Prostate gland (tissue), 2 donors: ENCODE data around the gene NPC1L1. TPM values are rescaled to one million over a fixed set of nuclear protein-coding genes. Genes with fewer than 3 reads are reported as not detected.

Source experiments
- DNase-seq: peaks from one replicate; pipeline ENCODE4 v3.0.0-alpha.2; 2019; ENCODE audit warnings: low spot score
- H3K27ac ChIP-seq, 2 donors: fragments of 200-600 bp; sonication (generic); 2 replicates each; pipeline ENCODE4 v1.5.1; 2017 to 2019
- H3K27me3 ChIP-seq: fragments of 200-600 bp; sonication (generic); replicated peaks from 2 replicates; pipeline ENCODE4 v1.5.1; 2019; ENCODE audit not compliant: insufficient read depth
- H3K36me3 ChIP-seq, 2 donors: fragments of 200-600 bp; sonication (generic); 1 replicate in 1 of 2; 2 replicates in 1 of 2; pipeline versions ENCODE4 v1.5.1 to v1.8.1; 2017 to 2019
- H3K4me1 ChIP-seq: fragments of 200-600 bp; sonication (generic); replicated peaks from 2 replicates; pipeline ENCODE4 v1.5.1; 2019
- H3K4me3 ChIP-seq, 2 donors: fragments of 200-600 bp; sonication (generic); 2 replicates each; pipeline ENCODE4 v1.5.1; 2017 to 2019
- H3K9me3 ChIP-seq: fragments of 200-600 bp; sonication (generic); 2 replicates; pipeline ENCODE4 v1.5.1; 2017
- CTCF ChIP-seq, 4 experiments: fragments of 200-600 bp in 2 of 4; fragments of 450-650 bp in 2 of 4; sonication (generic) in 2 of 4; IDR thresholded peaks; 1 replicate in 3 of 4; 2 replicates in 1 of 4; pipeline ENCODE4 v1.5.1; 2016 to 2019; ENCODE audit warnings: antibody characterized with exemption in 4 of 4, mild to moderate bottlenecking in 2 of 4, moderate library complexity in 2 of 4
- POLR2A ChIP-seq: fragments of 450-650 bp; IDR thresholded peaks from one replicate; pipeline ENCODE4 v1.6.1; 2016; ENCODE audit warnings: antibody characterized with exemption, mild to moderate bottlenecking
- POLR2AphosphoS5 ChIP-seq: sonication (generic); formaldehyde crosslinking; IDR thresholded peaks from one replicate; pipeline ENCODE4 v1.6.1; 2017; ENCODE audit warnings: antibody characterized with exemption
- WGBS: methylation state at CpG from one replicate; pipeline ENCODE4 v1.1.5; 2018; 5-methylcytosine and 5-hydroxymethylcytosine counted together
- intact Hi-C: fragments of 100-400 bp; cut with DNase I; formaldehyde crosslinking; loops from one replicate; pipeline ENCODE4 v1.14.2; 2022
- total RNA-seq, 2 donors: library from RNA; depleted of rRNA; stranded (reverse); fragments of >200 nt; gene quantifications; one replicate each; pipeline ENCODE4 v1.1.0, GENCODE V29; 2016

The NPC1L1 gene
- total RNA-seq, result under 1 TPM; 0.11 to 0.23 TPM

GRCh38 chr7:44541028-44541869, at the start of gene NPC1L1:
NPC1L1 (minus strand) TSS chr7:44541330; CDS start chr7:44541259, 71 bp downstream.
- no peak within 1 kb of the TSS for H3K4me3 ChIP-seq
- TF ChIP-seq CTCF (IDR thresholded peaks at IDR 0.05) (no peak), POLR2A (no peak), POLR2AphosphoS5 (no peak)
- no peaks in the 10 kb centered on the region for H3K27me3 ChIP-seq
- DNase-seq, result no peak
- H3K36me3 ChIP-seq, result no peaks in the 10 kb centered on the region
- no peaks in the 10 kb centered on the region for H3K9me3 ChIP-seq
- 84% methylated on average over 19 of the region's 20 CpGs for WGBS
- H3K27ac ChIP-seq, result no peak within 1 kb of the TSS
- intact Hi-C loops, result no loop called here
- H3K4me1 ChIP-seq, result no peaks in the 10 kb centered on the region

- TF ChIP-seq POLR2A (no peak), POLR2AphosphoS5 (no peak), CTCF (IDR thresholded peaks at IDR 0.05) (no peak)
- no peaks in the 10 kb centered on the region for H3K9me3 ChIP-seq
- intact Hi-C loops, result no loop called here
- no peaks in the 10 kb centered on the region for H3K4me1 ChIP-seq
- H3K36me3 ChIP-seq, result no peaks in the 10 kb centered on the region
- WGBS, result 83% methylated on average over 1 of the region's 1 CpG
- no peak for DNase-seq
- no peaks in the 10 kb centered on the region for H3K27me3 ChIP-seq
- H3K27ac ChIP-seq, result no peak overlapping the region
- H3K4me3 ChIP-seq, result no peak overlapping the region
Observed at GRCh38 chr7:44590910-44591309, 49.8 kb upstream of the NPC1L1 start.

GRCh38 chr7:44587843-44588711, 46.9 kb upstream of the NPC1L1 start:
- TF ChIP-seq POLR2AphosphoS5, result peak; percentile 54
- TF ChIP-seq POLR2A, result no peak
- TF ChIP-seq CTCF (IDR thresholded peaks at IDR 0.05), result peak; percentile 23 to 78 (median 58)
- 21% methylated on average over 6 of the region's 6 CpGs for WGBS
- Histone ChIP-seq H3K4me1 (no peaks in the 10 kb centered on the region), H3K27ac (no peak overlapping the region), H3K4me3 (no peak overlapping the region), H3K9me3 (no peaks in the 10 kb centered on the region), H3K27me3 (no peaks in the 10 kb centered on the region), H3K36me3 (no peaks in the 10 kb centered on the region)
- intact Hi-C loops, result loop anchor here (10.0 kb wide), 1 partner anchor 527 kb away; the partner anchor contains the start of gene TBRG4
- peak; percentile 58 for DNase-seq

- Histone ChIP-seq H3K36me3 (peaks cover 0 to 3% of the 10 kb centered on the region in 2 donors), H3K4me3 (peak overlapping the region; percentile 73 to 77), H3K27ac (peak overlapping the region; percentile 92 to 95), H3K27me3 (no peaks in the 10 kb centered on the region), H3K9me3 (no peaks in the 10 kb centered on the region), H3K4me1 (peaks cover 4% of the 10 kb centered on the region)
- TF ChIP-seq POLR2A (no peak), CTCF (IDR thresholded peaks at IDR 0.05) (no peak), POLR2AphosphoS5 (no peak)
- DNase-seq, result no peak
- WGBS, result 93% methylated on average over 13 of the region's 13 CpGs
- intact Hi-C loops, result loop anchor here (2.0 to 10.0 kb wide), 3 partner anchors 23 to 531 kb away; partner anchors contain the start of genes H2AZ2, OGDH and TBRG4
Observed at GRCh38 chr7:44583146-44583865, 42.2 kb upstream of the NPC1L1 start.
